Activated gamma-delta T cell treated with Interleukin-2 at 50 U/mL for 16 hours (primary cell): ENCODE results near the gene KIAA0232.

Experiments
- DNase-seq: peaks from one replicate; pipeline ENCODE4 v3.0.0-alpha.2; 2020

The KIAA0232 gene, protein sequence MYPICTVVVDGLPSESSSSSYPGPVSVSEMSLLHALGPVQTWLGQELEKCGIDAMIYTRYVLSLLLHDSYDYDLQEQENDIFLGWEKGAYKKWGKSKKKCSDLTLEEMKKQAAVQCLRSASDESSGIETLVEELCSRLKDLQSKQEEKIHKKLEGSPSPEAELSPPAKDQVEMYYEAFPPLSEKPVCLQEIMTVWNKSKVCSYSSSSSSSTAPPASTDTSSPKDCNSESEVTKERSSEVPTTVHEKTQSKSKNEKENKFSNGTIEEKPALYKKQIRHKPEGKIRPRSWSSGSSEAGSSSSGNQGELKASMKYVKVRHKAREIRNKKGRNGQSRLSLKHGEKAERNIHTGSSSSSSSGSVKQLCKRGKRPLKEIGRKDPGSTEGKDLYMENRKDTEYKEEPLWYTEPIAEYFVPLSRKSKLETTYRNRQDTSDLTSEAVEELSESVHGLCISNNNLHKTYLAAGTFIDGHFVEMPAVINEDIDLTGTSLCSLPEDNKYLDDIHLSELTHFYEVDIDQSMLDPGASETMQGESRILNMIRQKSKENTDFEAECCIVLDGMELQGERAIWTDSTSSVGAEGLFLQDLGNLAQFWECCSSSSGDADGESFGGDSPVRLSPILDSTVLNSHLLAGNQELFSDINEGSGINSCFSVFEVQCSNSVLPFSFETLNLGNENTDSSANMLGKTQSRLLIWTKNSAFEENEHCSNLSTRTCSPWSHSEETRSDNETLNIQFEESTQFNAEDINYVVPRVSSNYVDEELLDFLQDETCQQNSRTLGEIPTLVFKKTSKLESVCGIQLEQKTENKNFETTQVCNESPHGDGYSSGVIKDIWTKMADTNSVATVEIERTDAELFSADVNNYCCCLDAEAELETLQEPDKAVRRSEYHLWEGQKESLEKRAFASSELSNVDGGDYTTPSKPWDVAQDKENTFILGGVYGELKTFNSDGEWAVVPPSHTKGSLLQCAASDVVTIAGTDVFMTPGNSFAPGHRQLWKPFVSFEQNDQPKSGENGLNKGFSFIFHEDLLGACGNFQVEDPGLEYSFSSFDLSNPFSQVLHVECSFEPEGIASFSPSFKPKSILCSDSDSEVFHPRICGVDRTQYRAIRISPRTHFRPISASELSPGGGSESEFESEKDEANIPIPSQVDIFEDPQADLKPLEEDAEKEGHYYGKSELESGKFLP (N-terminal part only)

DNA sequence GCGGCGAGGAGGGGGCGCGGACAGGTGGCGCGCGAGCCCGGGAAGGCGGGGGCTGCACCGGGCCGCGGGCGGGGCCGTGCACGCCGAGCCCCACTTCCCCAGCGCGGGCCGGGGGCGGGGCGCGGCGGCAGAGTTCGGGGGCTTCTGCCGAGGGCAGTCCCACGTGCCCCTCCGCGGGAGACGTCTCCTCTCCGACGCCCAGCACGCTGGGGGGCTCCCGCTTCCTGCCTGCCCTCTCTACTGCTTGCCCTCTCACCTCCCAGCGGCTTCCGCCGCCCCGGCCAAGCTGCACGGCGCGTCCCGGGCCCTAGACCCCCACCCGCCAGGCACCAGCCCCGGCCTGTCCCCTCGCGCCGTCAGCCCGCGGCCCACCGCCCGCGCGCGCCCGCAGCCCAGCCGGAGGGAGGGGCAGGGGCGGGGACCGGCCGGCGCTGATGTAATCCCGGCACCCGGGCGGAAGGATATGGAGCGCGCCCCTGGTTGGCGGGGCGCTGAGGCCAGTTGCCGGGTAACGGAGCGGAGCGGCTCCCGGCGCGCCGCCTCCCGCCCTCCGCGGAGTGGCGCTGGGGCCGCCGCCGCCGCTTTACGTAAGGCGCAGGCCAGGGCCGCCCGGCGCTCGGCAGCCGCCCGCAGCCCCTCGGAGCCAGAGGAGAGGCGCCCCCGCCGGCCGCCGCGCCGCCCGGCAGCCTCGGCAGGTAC, at the start of gene KIAA0232:
Gene KIAA0232, plus strand, starts transcription at position 581 of the 699 bp plus-strand sequence. CDS start 41,727 bp downstream, outside the sequence.
- DNase-seq: peak; percentile 87

DNA sequence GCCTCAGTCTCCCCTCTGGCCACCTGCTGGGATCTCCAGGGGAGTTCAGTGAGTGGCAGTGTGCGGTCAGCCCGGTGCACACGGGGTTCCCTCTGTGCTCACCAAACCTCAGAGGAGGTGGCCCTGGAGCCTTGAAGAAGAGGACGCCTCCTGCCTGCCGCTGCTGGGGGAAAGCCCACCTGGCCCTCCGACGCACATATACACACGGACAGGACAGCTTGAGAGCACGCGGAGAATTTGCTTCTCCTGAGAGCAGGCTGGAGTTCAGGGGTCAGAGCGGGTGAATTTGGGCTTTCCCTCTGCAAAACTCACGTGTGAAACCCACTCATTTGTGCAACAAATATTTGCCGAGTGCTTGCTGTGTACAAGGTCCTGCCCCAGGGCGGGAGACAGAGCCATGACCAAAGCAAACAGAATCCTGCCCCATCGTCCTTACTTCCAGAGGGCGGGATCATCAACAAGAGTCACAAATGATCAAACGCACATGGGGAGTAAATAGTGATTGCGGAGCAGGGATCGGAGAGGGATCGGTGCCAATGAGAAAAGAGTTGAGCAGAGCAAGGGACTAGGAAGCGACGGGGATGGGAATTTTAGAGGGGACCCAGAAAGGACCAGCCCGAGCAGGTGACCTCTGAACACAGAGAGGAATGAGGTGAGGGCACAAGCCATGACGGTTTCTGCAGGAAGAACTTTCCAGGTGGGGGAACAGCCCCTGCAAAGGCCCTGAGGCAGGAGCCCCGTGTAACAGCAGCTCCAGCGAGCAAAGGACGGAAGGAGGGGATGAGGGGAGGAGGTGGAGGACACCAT, 49.0 kb upstream of the KIAA0232 start:
- no peak for DNase-seq

DNA sequence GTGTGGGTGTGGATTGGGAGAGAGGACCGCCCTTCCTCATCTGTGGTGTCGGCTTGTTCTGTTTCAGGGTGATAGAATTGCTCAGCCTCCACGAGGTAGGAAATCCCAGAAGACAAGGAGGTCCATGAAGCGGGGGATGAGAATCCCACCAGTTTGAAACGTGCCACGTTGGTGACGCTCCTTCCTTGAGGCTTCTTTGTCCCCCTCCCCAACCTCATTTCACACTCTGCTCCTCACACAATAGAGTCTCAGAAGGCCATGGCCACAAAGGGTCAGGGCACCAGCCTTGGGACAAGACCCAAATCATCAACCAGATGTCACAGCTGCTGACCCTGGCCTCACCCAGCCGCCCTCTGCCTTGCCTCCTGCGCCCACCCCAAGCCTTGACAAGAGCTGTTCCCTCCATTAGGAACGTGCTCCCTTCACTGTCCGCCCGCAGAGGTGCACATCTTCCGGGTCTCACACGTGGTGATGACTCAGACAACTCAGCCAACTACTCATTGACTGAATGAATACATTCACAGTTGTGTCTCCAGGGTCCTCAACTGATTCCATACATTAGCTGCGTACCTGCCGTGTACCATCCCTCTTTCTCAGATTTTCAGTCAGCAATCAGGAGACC, 48.3 kb upstream of the KIAA0232 start:
- DNase-seq: no peak

DNA sequence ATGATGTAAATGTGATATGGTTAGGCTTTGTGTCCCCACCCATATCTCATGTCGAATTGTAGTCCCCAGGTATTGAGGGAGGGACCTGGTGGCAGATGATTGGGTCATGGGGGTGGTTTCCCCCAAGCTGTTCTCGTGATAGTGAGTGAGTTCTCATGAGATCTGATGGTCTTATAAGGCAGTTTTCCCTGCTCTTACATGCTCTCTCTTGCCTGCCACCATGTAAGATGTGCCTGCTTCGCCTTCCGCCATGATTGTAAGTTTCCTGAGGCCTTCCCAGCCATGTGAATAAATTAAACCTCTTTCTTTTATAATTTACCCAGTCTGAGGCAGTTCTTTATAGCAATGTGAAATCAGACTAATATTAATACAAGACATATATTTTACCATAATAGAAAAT, 42.6 kb upstream of the KIAA0232 start:
- DNase-seq: no peak

DNA sequence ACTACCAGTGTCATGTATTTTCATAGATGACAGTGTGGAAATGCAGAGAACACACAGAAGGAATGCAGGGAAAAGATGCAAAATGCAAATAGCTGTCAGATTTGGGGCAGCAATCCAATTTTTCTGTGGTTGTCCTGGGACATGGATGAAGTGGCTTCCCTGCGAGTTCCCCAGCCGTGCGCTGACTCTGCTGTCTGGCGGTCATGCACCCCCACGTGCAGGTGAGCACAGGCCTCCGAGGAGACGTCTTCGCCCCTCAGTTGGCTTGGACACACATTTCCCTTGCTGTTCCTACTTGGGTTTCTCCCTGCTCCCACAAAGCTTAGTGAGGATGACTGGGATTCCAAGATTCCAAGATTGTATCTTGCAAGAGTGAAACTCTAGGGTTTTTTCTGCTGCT, 42.2 kb upstream of the KIAA0232 start:
- no peak for DNase-seq

DNA sequence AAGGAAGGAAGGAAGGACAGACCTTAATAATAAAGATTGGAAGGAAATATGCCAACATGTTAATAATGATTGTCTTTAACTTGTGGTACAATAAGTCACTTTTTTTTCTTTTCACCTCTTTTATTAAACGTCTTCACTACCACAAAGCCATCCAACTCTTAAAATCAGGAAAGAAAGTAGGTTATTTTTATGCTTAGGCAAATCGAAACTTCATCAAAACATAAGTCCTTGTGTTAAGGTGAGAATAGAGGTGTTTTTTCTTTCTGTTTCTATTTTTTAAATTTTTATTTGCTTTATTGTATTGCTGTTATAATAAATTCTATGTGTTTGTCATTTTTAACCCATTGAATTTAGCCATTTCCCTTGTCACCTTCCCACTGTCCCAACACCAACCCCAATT, 40.0 kb upstream of the KIAA0232 start:
- DNase-seq: no peak

DNA sequence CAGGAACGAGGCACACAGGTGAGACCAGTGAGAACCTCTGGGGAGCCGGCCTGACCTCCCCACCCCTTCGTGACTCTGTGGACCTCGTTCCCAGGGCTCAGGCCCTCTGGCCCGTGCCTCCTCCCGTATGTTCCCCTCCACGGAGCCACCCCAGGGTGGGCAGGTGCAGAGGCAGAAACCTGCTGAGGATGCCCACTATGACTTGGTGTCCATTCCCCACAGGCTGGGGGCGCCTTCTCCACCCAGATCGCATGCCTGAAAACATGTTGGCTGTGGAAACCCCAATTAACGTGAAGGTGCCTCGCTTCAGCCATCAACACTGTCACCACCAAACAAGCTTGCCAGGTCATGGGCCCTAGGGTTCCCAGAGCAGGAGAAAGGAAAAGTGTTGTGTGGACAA, 39.5 kb upstream of the KIAA0232 start:
- no peak for DNase-seq

DNA sequence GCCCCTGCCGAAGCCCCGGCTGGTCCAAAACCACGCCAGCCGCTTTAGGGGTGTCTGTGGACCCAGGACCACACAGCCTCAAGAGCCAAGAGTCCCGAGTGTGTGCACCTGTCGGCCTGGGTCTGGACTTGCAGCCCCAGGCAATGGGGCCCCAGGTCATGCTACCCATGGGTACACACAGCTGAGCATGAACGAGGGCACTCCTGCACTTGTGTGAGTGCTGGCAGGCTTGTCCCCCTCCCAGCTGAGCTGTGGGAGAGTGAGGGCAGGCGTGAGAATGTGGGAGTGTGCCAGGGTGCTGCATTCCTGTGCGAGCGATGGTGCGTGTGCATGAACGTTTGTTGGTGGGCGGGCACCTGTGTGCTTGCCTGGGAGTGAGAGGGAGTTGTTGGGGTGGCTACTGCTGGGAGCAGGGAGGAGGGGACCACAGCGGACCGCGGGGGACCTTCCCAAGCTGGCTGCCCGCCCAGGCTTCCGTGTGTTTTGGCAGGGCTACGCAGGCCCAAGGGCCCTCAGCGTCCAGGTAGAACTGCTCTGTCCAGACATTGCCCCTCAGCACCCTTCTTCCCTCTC, 35.7 kb upstream of the KIAA0232 start:
- DNase-seq: no peak

DNA sequence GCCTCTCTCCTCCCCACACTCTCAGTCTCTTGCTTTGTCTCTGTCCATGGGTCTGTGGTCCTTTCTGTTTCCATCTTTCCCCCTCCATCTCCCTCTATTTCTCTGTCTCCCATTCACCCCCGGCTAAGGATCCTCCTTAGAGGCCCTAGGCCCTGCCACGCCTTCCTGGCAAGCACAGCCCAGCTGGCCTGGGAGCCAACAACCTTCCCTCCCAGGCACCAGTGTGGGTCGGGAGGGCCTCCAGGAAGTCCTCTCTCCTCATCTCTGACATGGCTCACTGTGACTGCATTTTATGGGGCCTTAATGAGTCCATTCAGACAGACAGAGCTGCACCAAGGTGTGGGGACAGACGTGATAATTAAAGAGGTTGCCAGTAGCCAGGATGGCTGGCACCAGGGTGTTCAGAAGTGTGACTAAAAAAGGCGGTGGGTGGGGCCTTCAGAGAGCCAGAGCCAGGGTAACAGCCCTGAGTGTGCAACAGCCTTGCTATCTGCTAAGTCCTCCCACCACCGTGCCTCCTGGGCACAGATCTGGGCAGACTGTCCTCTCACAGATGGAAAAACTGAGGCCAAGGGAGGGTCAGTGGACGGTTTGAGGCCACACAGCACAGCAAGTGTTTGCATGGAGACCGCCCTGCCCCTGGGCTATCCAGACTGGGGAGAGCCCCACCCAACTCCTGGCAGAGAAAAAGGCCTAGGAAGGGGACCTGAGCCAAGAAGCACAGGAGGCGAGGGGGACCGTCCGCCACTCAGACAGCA, 35.1 kb upstream of the KIAA0232 start:
- no peak for DNase-seq

DNA sequence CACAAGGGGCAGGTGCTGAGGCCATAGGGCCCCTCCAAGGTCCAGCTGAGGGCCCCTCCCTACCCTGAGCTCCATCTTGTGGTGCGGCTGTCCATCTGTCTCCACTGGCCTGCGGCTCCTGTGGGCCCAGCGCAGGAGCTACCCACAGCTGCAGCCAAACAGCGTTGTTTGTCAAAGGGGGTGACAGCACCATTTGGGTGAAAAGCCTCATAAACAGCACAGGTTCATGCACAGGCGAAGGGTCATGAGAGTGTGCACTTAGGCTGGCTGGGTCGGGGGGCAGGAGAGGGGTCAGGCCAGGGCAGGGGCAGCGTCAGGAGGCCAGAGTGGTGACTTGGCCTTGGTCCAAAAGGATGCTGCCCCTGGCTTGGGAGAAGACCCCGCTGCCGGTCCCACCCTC, 34.2 kb upstream of the KIAA0232 start:
- DNase-seq: no peak

DNA sequence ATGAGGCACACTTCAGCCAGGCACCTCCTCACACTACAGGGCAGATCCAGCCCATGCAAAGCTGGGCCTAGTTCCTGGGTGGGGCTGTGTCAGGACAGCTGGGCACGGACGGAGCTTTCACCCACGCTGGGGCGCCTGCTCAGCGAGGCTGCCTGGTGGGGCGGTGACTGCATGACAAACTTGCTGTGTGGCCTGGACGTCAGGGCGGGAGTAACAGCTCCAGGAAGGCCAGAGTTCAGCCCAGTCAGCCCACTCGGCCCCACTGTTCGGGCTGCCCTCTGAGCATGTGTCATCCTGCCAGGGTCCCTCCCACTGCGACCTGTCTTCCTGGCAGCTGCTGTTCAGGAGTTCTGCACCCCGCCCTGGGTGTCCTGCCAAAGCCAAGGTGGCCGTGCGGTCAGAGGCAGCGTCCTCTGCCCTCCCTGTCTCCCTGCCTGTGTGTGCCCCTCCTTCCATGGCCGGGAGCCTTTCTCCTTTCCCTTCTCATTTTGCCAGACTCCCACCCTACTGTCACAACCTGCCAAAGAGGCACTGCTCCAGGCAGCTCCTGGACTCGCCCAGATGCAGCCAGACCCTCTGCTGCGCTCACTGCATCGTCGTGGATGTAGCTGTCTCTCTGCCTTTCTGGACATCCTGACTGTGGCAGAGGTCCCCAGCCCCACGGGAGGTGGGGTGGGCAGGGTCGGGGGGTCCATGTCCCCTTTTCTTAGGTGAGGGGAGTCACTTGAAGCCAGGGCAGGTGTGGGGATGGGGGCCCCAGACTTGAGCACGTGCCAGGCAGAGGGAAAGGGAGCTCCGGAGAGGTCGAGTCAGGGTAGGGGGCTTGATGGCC, 33.0 kb upstream of the KIAA0232 start:
- DNase-seq: no peak

DNA sequence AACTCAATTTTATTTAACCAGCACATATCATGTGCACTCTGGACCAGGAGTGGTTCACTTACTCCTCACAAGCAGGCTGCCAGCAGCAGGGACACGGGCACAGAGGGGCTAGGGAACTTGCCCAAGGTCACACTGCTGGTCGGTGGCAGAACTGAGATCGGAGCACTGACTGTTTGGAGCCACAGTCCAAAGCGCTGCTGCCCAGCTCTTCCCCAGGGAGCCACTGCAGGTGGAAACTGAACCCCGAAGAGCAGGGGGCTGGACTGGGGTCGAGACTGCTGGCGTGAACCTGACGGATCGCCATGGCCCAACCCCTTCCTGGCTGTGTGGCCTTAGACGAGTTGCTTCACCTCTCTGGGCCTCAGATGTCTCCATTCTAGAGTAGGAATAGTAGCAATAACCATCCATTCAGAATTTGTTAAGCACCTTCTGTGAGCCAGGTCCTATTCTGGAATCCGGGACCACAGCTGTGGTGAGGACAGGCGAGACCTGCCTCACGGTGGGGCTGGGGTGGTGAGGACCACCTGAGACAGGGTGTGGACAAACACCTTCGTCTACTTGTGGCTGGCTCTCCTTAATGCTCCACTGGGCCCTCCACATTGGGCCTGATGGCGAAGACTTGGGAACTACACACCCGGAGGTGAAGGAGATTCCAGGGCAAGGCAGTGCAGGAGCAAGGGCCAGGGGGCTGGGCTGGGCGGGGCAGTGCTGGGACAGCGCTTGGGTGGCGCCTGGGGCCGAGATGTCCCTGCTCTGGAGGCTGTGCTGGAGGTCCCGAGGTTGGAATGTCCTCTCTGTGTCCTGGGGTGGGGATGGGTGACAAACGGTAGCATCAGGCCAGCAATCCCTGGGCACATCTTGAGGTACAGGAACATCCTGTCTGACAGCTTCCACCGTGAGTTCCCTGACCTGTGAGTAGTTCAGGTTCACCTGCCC, 32.0 kb upstream of the KIAA0232 start:
- no peak for DNase-seq

DNA sequence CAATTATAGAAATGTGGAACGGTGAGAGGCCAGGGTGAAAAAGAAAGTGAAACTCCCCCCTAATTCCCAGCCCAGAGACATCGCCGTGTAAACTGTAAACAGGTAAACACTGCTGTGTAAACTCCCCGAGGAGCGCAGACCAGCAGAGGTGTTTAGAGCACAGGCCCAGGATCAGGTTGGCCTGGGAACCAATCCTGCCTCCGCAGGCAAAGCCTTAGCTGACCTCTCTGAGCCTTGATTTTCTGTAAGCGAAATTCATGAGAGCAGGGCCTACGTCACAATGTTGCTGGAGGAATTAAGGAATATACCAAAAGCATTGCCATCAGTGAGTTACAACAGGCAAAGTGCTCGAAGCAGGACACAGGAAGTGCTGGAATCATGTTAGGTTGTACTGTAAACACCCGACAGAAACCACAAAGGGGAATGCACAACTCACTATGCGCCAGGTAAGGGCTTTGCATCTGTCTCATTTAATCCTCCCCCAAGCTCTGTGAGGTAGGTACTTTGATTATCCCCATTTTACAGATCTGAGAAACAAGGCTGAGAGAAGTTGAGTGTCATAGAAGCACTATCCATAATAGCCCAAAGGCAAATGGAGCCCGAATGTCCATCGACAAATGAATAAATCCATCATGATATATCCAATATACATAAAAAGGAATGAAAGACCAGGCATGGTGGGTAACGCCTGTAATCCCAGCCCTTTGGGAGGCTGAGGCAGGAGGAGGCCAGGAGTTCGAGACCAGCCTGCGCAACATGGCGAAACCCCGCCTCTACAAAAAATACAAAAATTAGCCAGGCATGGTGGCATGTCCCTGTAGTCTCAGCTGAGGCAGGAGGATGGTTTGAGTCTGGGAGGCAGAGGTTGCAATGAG, 30.7 kb upstream of the KIAA0232 start:
- DNase-seq: no peak

DNA sequence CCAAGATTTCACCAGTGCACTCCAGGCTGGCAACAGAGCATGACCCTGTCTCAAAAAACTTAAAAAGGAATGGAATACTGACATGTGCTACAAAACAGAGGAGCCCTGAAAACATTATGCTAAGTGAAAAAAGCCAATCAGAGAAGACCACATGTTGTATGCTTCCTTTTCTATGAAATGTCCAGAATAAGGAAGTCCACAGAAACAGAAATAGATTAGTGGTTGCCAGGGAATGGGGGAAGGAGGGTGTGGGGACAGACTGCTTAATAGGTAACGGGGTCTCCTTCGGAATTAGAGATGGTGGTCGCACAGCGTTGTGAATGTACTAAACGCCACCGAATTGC, 30.1 kb upstream of the KIAA0232 start:
- DNase-seq: no peak

DNA sequence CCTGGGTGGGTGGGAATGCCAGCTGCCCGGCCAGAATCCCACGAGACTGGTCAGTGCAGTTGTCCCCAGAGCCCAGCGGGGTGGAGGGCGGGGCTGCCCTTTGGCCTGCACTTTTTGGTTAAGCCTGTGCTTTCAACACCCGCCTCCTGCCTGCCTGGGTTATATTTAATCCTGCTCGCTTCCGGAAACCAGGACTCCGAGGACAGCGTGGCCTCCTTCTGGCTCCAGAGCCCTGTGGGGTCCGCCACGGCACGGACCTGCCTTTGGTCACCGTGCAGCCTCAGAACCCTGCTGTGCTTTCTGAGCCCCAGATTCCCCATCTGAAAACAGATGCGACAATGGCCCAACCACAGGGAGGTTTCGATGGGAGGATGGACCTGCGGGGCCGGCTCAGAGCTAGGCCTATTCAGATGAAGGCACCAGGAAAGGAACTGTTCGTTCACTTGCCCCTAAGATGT, 29.4 kb upstream of the KIAA0232 start:
- DNase-seq: no peak

DNA sequence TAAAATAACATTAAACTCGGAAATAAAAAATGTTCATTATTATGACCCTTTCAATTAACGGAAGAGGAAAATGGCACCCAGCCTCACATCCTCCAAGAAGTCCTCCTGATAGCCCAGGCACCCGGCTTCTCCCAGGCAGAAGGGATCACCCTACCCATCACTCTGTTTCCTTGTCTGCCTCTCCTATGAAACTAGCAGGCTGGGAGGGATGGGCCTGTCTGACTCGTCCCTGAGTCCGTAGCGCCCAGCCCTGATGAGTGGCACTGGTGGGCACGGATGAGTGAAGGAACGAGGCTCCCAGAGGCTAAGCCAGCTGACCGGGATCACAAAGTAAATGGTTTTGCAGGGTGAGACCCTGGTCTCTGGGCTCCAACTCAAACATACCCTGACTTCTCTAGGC, 28.6 kb upstream of the KIAA0232 start:
- DNase-seq: no peak

DNA sequence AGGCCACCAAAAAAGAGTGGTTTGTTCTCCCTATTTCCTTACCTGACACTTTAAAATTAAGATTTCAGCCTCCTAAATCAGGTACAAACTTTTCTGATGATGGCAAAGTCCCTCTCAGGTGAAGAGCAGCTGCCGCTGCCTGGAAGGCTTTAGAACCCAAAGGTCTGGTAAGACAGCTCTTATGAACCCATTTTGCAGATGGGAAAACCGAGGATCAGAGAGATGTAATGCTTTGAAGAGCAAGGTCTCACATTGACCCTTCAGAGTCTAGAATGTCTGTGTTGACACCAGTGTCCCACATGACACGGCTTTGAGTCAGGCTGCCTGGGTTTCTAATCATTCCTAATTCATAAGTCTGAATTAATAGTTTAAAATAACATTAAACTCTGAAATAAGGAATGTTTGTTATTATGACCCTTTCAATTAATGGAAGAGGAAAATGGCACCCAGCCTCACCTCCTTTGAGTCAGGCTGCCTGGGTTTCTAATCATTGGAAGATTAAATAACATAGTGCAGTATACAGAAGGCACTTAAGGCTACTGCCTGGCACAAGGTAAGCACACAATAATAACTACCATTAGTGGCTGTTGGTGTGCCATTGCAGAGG, 27.9 kb upstream of the KIAA0232 start:
- DNase-seq: no peak
